OCI-LY1 (cell line): Measurements from ENCODE around the gene DCTD.

ENCODE experiments used
- EZH2 ChIP-seq: fragments of 200-600 bp; sonication (generic), shearing (Covaris generic); IDR thresholded peaks from 2 replicates; pipeline ENCODE4 v1.8.0; 2017; ENCODE audit warnings: borderline replicate concordance, mixed run types, mild to moderate bottlenecking, antibody characterized with exemption, low read length, moderate library complexity, mixed read lengths
- TF ChIP-seq, protein P1 (sequence below): fragments of 200-600 bp; sonication (generic), shearing (Covaris generic); IDR thresholded peaks from 2 replicates; pipeline ENCODE4 v1.5.1; 2017; ENCODE audit warnings: mild to moderate bottlenecking, antibody characterized with exemption, low read length, moderate library complexity, mixed read lengths

- TF ChIP-seq, protein P1, sequence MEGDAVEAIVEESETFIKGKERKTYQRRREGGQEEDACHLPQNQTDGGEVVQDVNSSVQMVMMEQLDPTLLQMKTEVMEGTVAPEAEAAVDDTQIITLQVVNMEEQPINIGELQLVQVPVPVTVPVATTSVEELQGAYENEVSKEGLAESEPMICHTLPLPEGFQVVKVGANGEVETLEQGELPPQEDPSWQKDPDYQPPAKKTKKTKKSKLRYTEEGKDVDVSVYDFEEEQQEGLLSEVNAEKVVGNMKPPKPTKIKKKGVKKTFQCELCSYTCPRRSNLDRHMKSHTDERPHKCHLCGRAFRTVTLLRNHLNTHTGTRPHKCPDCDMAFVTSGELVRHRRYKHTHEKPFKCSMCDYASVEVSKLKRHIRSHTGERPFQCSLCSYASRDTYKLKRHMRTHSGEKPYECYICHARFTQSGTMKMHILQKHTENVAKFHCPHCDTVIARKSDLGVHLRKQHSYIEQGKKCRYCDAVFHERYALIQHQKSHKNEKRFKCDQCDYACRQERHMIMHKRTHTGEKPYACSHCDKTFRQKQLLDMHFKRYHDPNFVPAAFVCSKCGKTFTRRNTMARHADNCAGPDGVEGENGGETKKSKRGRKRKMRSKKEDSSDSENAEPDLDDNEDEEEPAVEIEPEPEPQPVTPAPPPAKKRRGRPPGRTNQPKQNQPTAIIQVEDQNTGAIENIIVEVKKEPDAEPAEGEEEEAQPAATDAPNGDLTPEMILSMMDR, result no peak
- TF ChIP-seq EZH2, result no peak
These were observed 41.5 kb downstream of the DCTD start for GRCh38 chr4:182875453-182876405.
